Dedifferentiated amniotic fluid mesenchymal stem cell (primary cell): ENCODE results near the gene POLR2J2.
"Not testable (repeated sequence)": the region's sequence is repeated elsewhere in the genome, so short reads cannot be mapped to it uniquely, and the experiment has no call there.

Experiments
- DNase-seq: peaks from one replicate; pipeline ENCODE4 v3.0.0-alpha.2; 2016; ENCODE audit errors: extremely low spot score

The POLR2J2 gene

GRCh38 chr7:102671166-102671955 lies at the start of gene POLR2J2:
Gene POLR2J2 (minus strand): TSS chr7:102671663. CDS start chr7:102671601, 62 bp downstream.
- DNase-seq = peak; percentile 23

GRCh38 chr7:102718491-102718890 lies 47.0 kb upstream of the POLR2J2 start:
- not testable (repeated sequence) for DNase-seq

GRCh38 chr7:102715718-102716117 lies 44.3 kb upstream of the POLR2J2 start:
- not testable (repeated sequence) for DNase-seq

- not testable (repeated sequence) for DNase-seq
Measured at GRCh38 chr7:102714774-102715522, 43.5 kb upstream of the POLR2J2 start.

- DNase-seq = not testable (repeated sequence)
Measured at GRCh38 chr7:102713691-102714080, 42.2 kb upstream of the POLR2J2 start.

- not testable (repeated sequence) for DNase-seq
Measured at GRCh38 chr7:102713011-102713690, 41.7 kb upstream of the POLR2J2 start.

DNA sequence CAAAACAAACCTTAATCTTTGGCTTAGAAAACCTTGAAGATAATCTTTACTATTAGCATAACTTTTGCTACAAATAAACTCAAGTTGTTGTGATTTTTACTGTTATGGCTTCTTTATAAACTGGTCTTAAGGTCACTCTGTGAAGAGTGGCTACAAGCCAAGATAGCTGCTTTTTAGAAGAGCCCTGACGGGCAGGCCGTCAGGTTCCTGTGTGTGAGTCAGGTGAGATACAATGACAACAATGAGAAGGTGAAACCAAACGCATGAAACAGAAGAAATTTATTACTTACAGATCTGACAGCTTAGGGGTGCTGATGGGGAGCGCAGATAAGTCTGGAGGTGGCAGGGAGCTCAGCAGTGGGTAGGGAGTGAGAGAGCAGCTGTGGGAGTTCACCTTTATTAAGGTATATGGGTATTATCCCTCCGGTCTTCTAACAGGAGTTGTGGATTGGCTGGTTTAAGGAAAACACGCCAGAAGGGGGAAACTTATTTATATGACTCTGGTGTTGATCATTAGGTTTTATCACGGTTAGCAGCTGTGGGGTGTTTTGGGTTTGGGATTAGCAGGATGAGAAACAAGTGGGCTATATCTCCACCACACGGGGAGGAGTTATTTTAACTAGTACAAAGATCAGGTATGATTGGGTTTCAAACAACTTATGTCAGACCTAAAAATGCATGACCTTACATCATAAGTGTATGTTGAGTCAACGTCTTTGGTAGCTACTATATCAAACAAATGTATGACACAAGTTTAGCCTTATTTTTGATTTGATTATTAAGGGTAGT lies 27.7 kb upstream of the POLR2J2 start:
- not testable (repeated sequence) for DNase-seq

GRCh38 chr7:102697642-102698512 lies 26.4 kb upstream of the POLR2J2 start:
- DNase-seq = not testable (repeated sequence)

GRCh38 chr7:102696009-102696408 lies 24.5 kb upstream of the POLR2J2 start:
- DNase-seq = not testable (repeated sequence)

DNA sequence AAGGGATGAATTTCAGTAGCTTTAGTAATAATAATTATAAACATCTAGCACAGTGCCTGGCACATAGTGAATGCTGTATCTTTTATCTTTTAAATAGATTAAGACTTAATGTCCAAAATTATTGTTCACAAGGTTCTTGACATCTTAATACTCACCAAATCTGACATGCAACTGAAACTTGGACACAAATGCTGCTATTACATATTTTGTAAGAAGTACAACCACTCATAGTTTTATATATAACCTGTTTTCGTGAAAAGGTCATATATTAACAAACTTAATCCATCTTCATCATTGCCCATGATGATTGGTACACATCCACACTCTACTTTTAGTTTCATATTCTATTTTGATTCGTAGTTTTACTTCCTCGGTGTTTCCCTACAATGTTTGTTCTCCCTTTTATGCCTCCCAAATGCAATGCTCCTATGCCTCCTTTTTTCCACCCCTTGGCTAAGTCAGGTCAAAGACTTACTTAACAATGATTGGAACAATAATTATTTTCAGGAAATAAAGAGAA lies 23.6 kb upstream of the POLR2J2 start:
- DNase-seq = not testable (repeated sequence)

- DNase-seq = not testable (repeated sequence)
Measured at GRCh38 chr7:102694008-102694407, 22.5 kb upstream of the POLR2J2 start.

GRCh38 chr7:102690602-102691001 lies 19.1 kb upstream of the POLR2J2 start:
- DNase-seq = not testable (repeated sequence)

DNA sequence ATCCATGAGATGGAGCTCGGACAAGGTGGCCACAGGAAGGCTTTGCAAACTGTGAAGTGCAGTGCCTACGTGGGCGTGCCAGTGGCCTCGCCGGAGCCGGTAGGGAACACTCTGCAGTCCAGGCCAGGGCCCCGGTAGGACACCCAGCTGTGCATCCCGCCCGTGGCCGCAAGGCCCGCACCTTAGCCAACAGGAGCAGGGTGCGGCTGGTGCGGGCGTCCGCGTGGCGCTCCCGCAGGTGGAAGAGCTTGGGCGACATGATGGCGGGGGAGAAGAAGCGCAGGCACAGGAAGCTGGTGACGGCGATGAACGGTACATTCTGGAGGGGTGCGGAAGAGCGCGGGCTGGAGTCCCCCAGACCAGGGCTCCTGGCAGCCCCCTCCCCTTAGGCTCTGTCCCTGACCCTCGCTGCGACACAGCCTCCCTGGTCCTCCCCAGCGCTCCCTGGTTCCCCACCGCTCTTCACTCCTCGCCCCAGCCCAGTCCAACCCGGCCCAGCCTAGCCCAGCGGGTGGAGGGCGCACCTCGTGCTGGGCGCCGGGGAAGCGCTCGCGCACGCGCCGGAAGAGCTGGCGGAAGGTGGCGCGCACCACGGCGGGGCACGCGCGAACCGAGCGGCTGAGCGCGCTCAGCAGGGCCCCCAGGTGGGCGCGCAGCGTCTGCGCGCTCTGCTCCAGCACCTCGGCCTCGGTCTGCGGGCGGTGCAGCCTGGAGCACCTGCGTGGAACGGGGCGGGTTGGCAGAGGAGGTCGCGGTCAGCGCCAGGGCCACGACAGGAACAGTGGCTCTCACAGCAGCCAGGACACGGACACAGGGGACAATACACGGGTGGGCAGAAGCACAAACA lies 18.2 kb upstream of the POLR2J2 start:
- DNase-seq = not testable (repeated sequence)

DNA sequence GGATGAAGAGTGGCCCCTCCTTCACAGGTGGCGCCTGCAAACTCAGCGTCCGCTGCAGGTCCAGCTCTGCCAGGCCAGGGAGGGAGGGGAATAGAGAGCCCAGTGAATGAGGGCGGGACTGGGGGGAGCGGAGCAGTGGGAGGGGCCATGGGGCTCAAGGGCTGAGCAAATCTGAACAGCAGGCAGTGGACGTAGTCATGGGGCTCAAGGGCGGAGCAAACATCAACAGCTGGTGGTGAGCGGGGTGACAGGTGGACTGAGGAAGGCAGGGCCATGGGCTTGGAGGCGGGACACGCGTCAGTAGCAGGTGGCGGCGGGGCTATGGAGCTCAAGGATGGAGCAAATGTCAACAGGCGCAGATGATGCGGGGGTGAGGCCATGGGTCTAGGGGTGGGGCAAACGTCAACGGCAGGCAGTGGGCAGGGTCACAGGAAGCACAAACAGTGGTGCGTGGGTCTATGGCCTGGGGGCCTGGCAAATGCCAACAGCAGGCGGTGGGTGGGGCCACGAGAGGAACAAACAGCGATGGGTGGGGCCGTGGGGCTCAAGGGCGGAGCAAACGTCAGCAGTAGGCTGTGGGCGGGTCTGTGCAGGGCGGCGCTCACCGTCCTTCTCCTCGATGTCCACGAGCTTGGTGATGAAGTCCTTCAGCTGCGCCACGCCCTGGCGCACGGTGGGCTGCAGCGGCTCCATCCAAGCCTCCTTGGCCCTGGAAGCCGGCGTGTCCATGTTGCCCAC lies 17.0 kb upstream of the POLR2J2 start:
- DNase-seq = not testable (repeated sequence)

- DNase-seq = not testable (repeated sequence)
Measured at GRCh38 chr7:102682560-102682959, 11.1 kb upstream of the POLR2J2 start.

GRCh38 chr7:102680780-102681179 lies 9.3 kb upstream of the POLR2J2 start:
- DNase-seq = not testable (repeated sequence)

- not testable (repeated sequence) for DNase-seq
Measured at GRCh38 chr7:102675545-102675944, 4.1 kb upstream of the POLR2J2 start.

GRCh38 chr7:102673447-102674067 lies 2.1 kb upstream of the POLR2J2 start:
- DNase-seq = not testable (repeated sequence)
